HG03045 (cell line): ENCODE results near the gene PRSS8.
"Not testable (repeated sequence)": the region's sequence is repeated elsewhere in the genome, so short reads cannot be mapped to it uniquely, and the experiment has no call there.

ENCODE experiments used
- ATAC-seq: cut with Tn5 transposase; IDR thresholded peaks from one replicate; pipeline ENCODE4 v1.9.1; 2021; ENCODE audit warnings: mild to moderate bottlenecking, moderate library complexity; ENCODE audit not compliant: unreplicated experiment

Gene PRSS8

DNA sequence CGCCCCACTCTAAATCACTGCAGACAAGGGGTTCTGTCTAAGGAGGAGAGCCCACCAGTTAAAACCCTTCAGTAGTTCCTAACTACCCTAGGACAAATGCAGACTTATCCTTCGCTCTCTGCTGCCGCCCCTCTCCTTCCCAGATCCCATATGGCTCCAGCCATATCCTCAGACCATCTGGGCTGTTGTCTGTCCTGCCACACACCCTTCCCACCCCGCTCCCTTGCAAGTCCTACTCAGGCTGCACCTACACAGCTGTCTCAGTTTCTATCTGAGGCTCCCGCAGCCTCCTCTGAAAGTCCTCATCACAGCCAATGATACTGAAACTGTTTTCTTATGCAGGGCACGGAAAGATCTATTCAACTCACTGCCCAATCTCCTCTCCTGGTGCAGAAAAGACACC is 28.1 kb downstream of the PRSS8 start:
- ATAC-seq: no peak

DNA sequence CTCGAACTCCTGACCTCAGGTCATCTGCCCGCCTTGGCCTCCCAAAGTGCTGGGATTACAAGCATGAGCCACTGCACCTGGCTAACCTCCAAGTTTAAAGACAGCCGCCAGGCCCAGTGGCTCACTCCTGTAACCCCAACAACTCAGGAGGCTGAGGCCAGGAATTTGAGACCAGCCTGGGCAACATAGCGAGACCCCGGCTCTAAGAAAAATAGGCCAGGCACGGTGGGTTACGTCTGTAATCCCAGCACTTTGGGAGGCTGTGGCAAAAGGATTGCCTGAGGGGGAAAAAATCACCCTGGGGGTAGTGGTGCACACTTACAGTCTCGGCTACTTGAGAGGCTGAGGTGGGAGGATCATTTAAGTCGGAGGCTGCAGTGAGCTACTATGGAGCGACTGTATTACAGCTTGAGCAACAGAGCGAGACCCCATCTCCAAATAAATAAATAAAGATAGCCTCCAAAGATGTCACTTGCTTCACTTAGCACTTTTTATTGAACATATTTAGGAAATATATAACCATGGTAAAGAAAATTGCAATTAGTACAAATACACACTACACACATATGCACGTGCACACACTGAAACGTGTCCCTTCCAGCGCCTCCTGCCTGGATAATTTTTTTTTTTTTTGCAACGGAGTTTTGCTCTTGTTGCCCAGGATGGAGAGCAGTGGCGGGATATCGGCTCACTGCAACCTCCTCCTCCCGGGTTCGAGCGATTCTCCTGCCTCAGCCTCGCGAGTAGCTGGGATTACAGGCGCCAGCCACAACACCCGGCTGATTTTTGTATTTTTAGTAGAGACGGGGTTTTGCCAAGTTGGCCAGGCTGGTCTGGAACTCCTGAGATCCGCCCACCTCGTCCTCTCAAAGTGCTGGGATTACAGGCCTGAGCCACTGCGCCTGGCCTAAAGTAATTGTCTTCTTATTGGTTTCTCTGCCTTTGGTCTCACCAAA is 28.7 kb downstream of the PRSS8 start:
- no peak for ATAC-seq

DNA sequence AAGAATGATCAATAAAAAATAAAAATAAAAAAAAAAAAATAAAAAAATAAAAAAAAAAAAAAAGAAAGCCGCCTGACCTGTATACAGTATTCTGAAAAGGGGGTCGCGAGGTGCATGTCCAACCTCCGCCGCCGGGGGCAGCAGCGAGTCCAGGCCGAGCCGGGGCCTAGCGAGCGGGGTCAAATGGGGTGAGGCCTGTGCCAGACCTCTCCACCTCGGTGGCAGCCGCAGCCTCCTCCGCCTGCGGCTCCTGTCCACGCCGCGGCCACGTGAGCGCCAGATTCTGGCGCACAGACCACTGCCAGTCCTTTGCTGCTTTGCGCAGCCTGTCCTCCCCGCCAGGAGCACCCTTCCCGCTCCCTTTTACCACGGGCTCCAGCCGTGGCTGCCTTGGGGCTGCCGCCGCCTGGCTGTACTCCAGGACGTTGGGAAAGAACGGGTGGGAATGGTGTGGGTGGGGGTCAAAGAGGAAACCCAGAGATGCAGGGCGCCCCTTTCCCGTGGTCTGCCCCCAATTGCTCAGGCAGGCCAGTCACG is 29.8 kb downstream of the PRSS8 start:
- ATAC-seq: no peak

DNA sequence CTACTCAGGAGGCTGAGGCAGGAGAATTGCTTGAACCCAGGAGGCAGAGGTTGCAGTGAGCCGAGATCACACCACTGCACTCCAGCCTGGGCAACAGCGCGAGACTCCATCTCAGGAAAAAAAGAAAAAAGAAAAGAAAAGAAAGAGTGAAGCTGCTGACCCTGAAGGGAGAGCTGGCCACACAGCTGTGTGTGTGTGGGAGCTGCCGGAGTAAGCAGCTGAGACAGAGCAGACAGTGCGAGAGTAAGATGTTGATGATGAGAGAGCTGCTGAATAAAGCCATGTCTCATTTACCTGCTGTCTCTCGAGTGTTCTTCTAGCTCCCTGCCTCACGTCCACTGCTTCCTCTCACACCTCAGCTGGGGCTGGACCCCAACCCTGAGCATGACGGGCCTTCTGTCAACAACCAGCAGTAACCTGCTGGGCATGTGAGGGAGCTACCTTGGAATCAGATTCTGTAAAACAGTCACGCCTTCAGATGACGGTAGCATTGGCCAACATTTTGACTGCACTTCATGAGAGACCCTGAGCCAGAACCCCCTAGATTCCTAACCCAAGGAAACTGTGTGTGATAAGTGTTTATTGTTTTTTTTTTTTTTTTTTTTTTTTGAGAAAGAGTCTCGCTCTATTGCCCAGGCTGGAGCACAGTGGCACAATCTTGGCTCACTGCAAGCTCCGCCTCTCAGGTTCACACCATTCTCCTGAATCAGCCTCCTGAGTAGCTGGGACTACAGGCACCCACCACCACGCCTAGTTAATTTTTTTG is 34.5 kb downstream of the PRSS8 start:
- ATAC-seq: not testable (repeated sequence)

DNA sequence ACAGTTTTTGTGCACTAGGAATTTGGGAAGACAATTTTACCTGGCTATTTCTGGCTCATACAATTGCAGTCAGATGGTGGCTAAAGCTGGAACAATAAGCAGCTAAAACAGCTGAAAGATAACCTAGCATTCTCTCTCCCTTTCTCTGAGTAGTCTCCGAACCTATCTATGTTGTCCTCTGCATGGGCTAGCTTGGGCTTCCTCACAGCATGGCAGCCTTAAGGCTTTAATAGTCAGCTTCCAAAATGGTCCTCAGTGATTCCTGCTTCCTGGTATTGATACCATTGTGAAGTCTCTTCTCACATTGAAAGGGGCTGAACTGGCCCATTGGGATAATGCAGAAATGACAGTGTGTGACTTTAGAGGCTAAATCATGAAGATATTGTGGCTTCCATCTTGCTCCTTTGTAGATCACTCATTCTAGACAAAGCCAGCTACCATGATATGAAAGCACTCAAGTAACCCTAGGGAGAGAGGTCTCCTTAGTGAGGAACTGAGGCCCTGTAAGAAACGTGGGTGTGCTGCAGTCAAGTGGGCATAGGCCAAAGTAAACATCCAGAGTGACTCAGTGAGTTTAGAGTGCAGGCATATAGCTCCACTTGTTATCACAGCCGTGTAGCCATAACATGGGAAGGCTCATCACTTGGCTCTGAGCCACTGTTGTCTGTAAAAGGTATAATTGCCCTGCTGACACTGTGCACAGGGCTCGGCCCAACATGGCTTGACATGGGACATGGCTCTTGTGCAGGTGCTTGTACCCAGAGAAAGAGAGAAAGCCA is 35.5 kb downstream of the PRSS8 start:
- ATAC-seq: no peak

DNA sequence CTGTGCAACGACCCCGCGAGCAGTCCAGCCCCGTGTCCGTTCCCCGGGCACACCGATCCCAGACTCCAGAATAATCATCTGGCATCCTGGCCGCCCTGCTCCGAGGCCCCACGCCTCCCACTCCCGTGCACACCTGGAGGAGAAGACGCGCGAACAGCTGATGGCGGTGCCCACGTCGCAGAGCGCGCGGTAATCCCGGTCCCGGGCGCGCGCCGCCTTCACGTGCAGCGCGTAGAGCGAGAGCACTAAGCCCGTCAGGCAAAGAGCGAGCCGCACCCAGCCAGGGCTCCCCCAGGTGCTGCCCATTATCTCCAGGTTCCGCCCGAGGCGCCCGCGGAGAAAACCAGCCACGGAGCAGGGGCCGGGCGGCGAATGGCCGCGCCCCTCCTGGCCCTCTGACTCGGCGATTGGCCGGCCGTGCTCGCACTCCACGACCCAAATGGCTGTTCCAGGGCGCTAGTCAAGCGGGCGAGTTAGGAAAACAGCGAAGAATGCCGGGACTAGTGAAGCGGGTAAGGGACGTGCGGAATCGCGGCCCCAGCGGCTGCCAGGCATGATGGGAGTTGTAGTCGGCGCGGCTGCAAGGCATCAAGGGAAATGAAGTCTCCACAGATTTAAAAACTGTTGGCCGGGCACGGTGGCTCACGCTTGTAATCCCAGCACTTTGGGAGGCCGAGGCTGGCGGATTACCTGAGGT is 41.0 kb downstream of the PRSS8 start, which contains the start of gene VKORC1:
VKORC1 (minus strand) TSS at position 374 of the 697 bp plus-strand sequence; CDS start at position 306, 68 bp downstream.
- peak; percentile 80 for ATAC-seq

DNA sequence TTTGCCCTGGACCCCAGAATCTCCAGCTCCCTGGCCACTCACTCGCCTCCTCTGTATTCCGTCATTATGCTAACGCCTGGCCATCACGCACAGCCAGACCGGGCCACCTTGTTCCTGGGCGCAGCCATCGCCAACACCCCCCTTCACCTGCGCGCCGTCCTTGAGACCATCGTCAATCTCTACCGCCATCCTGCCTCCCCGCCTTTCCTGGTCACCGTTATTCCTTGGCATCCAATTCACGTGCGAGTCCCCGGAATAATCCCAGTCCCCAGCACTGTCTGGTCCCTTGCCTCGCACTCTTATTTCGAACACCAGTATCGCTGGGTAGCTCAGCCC is 41.5 kb downstream of the PRSS8 start:
- no peak for ATAC-seq

DNA sequence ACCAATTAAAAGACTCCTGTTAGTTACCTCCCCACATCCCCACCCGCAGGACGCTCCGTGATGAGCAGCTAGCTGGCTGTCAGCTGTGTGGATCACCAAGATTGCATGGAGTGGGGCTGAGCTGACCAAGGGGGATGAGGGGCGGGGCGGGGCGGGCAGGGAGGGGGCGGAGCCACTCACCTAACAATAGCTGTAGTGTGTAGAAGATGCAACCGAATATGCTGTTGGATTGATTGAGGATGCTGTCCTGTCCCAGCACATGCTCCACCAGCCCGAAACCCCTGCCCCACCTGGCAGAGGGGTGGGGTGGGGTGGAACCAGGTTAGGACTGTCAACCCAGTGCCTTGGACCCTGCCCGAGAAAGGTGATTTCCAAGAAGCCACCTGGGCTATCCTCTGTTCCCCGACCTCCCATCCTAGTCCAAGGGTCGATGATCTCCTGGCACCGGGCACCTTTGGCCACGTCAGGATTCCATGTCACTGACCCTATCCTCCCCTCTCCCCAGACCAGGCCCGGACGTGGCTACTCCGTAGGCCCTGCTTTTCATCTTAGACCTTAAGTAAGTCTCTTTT is 42.3 kb downstream of the PRSS8 start:
- ATAC-seq: no peak

DNA sequence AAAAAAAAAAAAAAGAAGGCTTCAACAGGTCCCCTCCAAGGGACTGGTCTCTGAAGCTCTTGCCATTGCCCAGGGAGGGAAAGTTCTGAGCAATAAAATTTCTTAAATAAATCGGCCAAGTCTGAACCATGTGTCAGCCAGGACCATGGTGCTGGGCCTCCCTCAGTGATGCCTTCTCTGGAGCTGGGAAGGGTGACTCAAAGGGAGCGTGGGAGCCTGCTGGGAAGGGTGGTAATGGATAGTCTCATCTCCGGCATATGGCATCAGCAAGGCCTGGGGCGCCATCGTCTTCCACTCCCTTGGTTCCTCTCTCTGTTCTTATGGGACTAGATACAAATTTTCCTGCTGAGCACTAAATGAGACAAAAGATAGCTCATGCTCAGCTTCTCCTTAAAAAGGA is 43.2 kb downstream of the PRSS8 start:
- no peak for ATAC-seq

DNA sequence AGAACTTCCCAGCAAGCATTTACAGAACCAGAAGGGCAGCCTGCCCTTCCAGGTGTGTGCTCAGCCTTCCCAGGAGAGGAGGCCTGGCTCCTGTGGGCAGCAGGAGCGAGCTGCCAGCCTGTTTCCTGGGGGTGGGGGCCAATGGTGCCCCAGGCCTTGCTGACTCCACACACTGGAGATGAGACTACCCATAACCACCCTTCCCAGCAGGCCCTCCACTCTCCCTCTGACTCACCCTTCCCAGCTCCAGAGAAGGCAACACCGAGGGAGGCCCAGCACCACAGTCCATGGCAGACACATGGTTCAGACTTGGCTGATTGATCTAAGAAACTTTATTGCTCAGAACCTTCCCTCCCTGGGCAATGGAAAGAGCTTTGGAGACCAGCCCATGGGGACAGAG is 45.0 kb downstream of the PRSS8 start:
- ATAC-seq: no peak

DNA sequence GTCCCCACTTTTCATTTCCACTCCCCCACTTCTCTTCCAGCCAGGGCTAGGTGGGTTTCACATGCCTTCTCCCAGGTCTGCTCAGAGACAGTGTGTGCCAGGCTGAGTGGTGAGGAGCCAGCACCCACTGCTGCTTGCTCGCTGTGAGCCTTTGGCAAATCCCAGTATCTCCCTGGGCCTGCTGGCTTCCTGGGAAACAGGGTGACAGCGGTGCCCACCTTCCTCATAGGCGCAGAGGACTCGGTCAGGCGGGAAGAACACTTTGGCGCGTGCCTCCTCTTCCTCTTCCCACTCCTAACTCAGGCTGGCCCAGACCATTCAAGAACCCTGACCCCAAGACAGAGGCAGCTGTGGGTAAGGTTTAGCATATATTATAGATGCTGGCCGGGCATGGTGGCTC is 46.3 kb downstream of the PRSS8 start:
- no peak for ATAC-seq

DNA sequence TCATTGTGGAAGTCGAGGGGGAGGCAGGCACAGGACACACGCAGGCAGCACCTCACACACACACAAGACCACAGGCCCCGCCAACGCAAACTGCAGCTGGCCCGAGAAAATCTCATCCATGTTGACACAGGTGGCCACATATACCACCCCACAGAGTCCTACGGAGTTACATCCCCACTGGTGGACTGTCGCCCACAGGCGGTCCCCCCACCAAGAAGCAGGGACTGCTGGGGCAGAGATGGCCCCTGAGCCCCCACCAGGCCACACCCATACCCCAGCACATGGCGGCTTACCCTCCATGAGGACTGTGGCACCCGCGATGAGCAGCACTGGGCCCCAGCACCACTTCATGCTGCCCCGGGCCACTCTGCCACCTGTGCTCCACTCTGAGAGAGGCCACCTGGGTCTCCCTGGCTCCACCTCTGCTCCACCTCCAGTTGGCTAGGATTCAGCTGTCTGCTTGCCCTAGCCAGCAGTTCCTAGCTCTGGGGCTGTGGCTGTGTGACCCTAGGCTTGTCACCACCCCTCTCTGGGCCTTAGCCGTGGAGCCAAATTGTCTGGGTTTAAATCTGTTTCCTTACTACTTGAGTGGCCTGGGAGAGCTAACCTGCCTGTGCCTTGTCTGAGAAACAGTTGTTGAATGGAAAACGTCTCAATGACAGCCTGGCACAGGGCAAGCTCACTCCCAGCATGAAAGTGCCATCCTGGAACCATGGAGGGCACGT is 46.9 kb downstream of the PRSS8 start, which contains the start of gene PRSS53:
PRSS53 (minus strand) TSS at position 485 of the 725 bp plus-strand sequence; CDS start at position 351, 134 bp downstream.
- ATAC-seq: no peak

DNA sequence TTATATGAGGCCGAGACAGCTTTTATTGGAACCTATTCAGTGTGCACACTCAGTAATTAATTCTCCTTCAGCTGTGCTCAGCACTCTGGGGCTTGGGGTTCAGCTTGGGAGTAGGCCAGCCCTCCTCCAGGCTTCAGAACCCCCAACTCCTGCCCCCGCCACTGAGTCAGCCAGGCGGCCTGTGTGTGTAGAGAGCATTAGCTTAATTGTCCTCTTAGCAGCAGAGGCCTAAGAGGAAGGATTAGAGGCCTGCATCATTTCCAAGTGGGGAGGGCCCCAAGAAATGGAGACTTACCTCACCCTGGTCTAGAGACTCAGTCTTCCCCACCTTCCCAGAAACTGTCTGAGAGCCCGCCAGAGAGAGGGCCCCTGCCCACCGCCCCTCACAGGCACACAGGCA is 47.6 kb downstream of the PRSS8 start:
- no peak for ATAC-seq

DNA sequence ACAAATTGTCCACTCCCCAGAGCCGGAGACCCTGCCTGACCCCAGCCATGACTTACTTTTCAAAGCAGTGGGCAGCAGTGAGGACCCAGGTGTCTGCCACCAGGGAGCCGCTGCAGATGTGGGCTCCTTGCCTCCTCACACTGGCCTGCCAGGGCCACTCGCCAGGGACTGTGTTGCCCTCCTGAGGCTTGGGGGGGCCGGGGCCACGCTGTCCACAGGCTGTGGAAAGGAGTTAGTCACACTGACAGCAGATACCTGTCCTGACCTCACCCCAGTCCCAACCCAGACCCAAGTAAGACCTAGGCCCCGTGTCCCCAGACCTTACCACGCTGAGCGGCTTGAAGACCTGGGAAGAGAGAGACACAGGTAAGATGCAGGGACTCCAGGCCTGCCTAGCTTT is 48.0 kb downstream of the PRSS8 start:
- ATAC-seq: no peak

DNA sequence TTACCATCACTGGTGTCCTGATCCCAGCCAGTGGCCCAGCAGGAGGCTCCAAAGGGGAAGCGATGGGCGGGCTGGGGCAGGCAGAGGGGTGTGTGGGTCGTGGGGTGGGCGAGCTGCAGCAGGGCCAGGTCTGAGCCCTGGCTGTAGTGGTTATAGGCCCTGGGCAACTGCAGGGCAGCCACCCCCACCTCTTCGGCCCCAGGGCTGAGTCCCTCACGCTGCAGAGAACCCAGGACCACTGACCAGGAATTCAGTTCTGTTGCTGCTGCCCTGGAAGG is 49.0 kb downstream of the PRSS8 start:
- no peak for ATAC-seq

DNA sequence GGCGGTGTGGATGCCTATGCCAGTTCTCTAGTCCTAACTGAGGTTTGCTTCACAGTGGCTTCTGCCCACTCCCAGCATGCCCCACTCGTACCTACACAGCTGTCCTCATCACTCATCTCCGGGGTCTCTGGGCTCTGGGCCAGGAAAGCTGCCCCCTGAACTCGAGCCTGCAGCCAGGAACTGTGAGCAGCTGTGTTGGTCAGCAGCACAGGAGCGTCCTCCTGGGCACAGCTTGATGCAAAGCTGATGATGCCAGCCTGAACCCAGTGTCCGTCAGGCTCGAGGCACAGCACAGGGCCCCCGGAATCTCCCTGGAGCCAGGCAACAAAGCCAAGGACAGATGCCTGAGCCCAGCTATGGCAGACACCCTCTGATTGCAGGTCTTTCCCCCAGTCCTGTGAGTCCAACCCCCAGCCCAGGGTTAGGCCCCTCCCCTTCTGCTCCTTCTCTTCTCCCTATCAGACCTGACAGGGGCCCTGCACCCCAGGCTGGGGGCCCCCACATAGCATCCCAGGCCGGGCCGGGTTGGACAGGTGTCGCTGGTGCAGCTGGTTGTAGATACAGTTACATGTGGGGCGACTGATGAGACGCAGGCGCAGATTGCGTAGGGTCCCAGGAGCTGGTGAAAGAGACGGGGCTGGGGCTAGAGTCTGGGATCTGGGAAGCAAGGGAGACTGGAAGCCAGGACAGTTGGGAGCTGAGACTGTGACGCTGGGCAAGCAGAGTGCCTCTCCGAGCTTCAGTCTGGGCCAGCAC is 49.5 kb downstream of the PRSS8 start:
- no peak for ATAC-seq

DNA sequence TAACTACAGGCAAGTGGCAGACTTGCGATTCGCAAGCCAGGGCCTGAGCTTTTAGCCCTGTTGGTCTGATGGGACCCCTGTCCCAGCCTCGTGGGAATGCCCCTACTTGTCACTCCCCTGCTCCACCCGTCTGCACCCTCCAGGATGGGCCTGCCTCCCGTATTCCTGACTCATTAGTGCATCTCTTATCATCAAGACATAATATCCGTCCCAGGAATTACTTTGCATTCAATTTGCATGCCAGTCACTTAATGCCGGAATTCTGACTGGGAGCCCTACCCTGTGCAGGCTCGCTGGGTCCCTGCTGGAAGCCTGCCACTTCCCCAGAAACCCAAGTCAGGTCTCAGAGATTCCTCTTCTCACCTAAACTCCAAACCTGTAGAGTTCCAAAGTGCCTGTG is 50.1 kb downstream of the PRSS8 start:
- no peak for ATAC-seq

DNA sequence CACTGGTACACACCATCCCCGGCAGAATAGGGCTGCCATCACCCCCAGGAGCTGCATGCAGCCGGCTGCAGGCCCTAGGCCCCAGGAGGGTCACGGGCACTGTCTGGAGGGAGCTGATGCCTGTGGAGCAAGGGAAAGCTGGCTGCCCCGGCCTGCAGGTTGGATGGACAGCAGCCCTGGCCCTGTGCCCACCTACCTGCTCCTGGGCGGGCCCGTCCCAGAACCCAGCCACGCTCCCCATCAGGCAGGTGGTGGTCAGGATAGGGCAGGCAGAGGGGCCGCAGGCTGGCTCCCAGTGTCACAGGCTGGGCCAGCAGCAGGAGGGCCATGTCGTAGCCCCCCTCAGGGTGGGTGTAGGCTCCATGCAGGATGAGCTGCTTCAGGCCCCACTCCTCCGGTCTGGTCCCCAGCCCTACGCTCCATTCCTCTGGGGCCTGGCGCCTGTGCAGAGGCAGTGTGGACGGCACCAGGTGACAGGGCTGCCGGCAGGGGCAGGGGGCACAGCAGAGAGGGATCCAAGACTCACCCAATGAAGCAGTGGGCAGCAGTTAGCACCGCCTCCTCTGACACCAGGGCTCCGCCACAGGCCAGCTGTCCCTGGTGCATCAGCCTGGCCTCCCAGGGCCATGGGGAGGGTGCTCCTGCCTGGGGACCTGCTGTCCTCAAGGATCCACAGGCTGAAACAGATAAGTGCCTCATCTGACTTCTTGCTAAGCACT is 50.8 kb downstream of the PRSS8 start:
- no peak for ATAC-seq
